Measurements from ENCODE around the gene PYCR2. TPM values are rescaled to one million over a fixed set of nuclear protein-coding genes. Genes with fewer than 3 reads are reported as not detected.

Gene PYCR2
- total RNA-seq, 1 experiment from 2014 or later, result 57.7 TPM

- DNase-seq (no peak), ATAC-seq (no peak)
- H3K4me3 ChIP-seq (ENCODE audit: low read length), result no peak overlapping the region
- ChIA-PET POLR2A (ENCODE audit: unreplicated experiment) (interaction anchor here (0.6 kb wide), 1 partner anchor 55 kb away, joined by 9 read pairs; no protein-coding TSS in a partner anchor), CTCF (no interaction called here)
- no TSS peak for BruUV-seq (replicated peaks)
- H3K79me2 ChIP-seq (ENCODE audit: low read length), result no peaks in the 10 kb centered on the region
- H3K4me1 ChIP-seq (ENCODE audit: insufficient read depth, low read length), result no peaks in the 10 kb centered on the region
- H3K27ac ChIP-seq (ENCODE audit: low read length), result no peak overlapping the region
- no peaks in the 10 kb centered on the region for H3K9me2 ChIP-seq (replicated peaks; ENCODE audit: low read length)
- no peak overlapping the region for H3K9ac ChIP-seq (ENCODE audit: low read length)
- H2AFZ ChIP-seq (ENCODE audit: low read length), result no peak overlapping the region
- intact Hi-C loops (cut with micrococcal nuclease), result no loop called here
- H4K20me1 ChIP-seq (ENCODE audit: low read length), result no peaks in the 10 kb centered on the region
- no peaks in the 10 kb centered on the region for H3K36me3 ChIP-seq (ENCODE audit: low read depth, low read length)
- H3F3A ChIP-seq (ENCODE audit: low read length, unreplicated experiment), result no peaks in the 10 kb centered on the region
- no peak overlapping the region for H3K4me2 ChIP-seq (ENCODE audit: low read length)
- TF ChIP-seq EZH2phosphoT487 (IDR thresholded peaks at IDR 0.05; ENCODE audit: borderline replicate concordance, low read length) (no peak), CTCF (conservative IDR thresholded peaks at IDR 0.05; ENCODE audit: low read depth, low read length) (no peak), EZH2 (IDR thresholded peaks at IDR 0.05; ENCODE audit: low read length, unreplicated experiment) (no peak)
- no peaks in the 10 kb centered on the region for H3K9me3 ChIP-seq (ENCODE audit: low read length)
- no peaks in the 10 kb centered on the region for H3K27me3 ChIP-seq (ENCODE audit: low read length)
Observed at GRCh38 chr1:225906467-225906866, 17.6 kb downstream of the PYCR2 start.

- Histone ChIP-seq H3K27ac (ENCODE audit: low read length) (no peak overlapping the region), H3K4me2 (ENCODE audit: low read length) (no peak overlapping the region), H3K9me3 (ENCODE audit: low read length) (no peaks in the 10 kb centered on the region), H3K27me3 (ENCODE audit: low read length) (no peaks in the 10 kb centered on the region), H2AFZ (ENCODE audit: low read length) (no peak overlapping the region), H3K9ac (ENCODE audit: low read length) (no peak overlapping the region), H3F3A (ENCODE audit: low read length, unreplicated experiment) (no peaks in the 10 kb centered on the region), H3K4me1 (ENCODE audit: insufficient read depth, low read length) (no peaks in the 10 kb centered on the region), H3K79me2 (ENCODE audit: low read length) (no peaks in the 10 kb centered on the region), H3K36me3 (ENCODE audit: low read depth, low read length) (no peaks in the 10 kb centered on the region), H3K9me2 (replicated peaks; ENCODE audit: low read length) (no peaks in the 10 kb centered on the region), H4K20me1 (ENCODE audit: low read length) (no peaks in the 10 kb centered on the region), H3K4me3 (ENCODE audit: low read length) (no peak overlapping the region)
- ChIA-PET POLR2A (ENCODE audit: unreplicated experiment) (no interaction called here), CTCF (no interaction called here)
- no peak for TF ChIP-seq CTCF (conservative IDR thresholded peaks at IDR 0.05; ENCODE audit: low read depth, low read length)
- no peak for TF ChIP-seq EZH2 (IDR thresholded peaks at IDR 0.05; ENCODE audit: low read length, unreplicated experiment)
- no peak for TF ChIP-seq EZH2phosphoT487 (IDR thresholded peaks at IDR 0.05; ENCODE audit: borderline replicate concordance, low read length)
- no TSS peak for BruUV-seq (replicated peaks)
- intact Hi-C loops (cut with micrococcal nuclease), result no loop called here
- DNase-seq (no peak), ATAC-seq (no peak)
Observed at GRCh38 chr1:225903623-225904022, 20.4 kb downstream of the PYCR2 start.

GRCh38 chr1:225899044-225899925 is 24.8 kb downstream of the PYCR2 start:
- Histone ChIP-seq H3K79me2 (ENCODE audit: low read length) (no peaks in the 10 kb centered on the region), H3K4me3 (ENCODE audit: low read length) (no peak overlapping the region), H3K9me3 (ENCODE audit: low read length) (no peaks in the 10 kb centered on the region), H3K9me2 (replicated peaks; ENCODE audit: low read length) (no peaks in the 10 kb centered on the region), H3K36me3 (ENCODE audit: low read depth, low read length) (no peaks in the 10 kb centered on the region), H3F3A (ENCODE audit: low read length, unreplicated experiment) (no peaks in the 10 kb centered on the region), H3K4me1 (ENCODE audit: insufficient read depth, low read length) (peaks cover 20% of the 10 kb centered on the region), H2AFZ (ENCODE audit: low read length) (no peak overlapping the region), H3K9ac (ENCODE audit: low read length) (no peak overlapping the region), H3K4me2 (ENCODE audit: low read length) (no peak overlapping the region), H4K20me1 (ENCODE audit: low read length) (no peaks in the 10 kb centered on the region), H3K27ac (ENCODE audit: low read length) (no peak overlapping the region), H3K27me3 (ENCODE audit: low read length) (no peaks in the 10 kb centered on the region)
- intact Hi-C loops (cut with micrococcal nuclease), result no loop called here
- POLR2A ChIA-PET (ENCODE audit: unreplicated experiment), result no interaction called here
- TF ChIP-seq EZH2 (IDR thresholded peaks at IDR 0.05; ENCODE audit: low read length, unreplicated experiment), result no peak
- DNase-seq (no peak), ATAC-seq (no peak)
- CTCF ChIA-PET, result no interaction called here
- no TSS peak for BruUV-seq (replicated peaks)

Measured in PC-3 (cell line).